GM23338 (cell line): ENCODE results near the gene ANKRD63. TPM values are rescaled to one million over a fixed set of nuclear protein-coding genes. Genes with fewer than 3 reads are reported as not detected.

Experiments
- ATAC-seq: fragments of 200-7000 bp; cut with Tn5 transposase; 3 replicates; pipeline ENCODE4 v1.9.1; 2020
- DNase-seq: peaks from one replicate; pipeline ENCODE4 v3.0.0-alpha.2; 2015; ENCODE audit warnings: low spot score
- H2AFZ ChIP-seq: fragments of 200-600 bp; sonication (generic); 2 replicates; pipeline ENCODE4 v1.8.0; 2016; ENCODE audit warnings: antibody characterized with exemption, mild to moderate bottlenecking, moderate library complexity
- H3F3A ChIP-seq: fragments of 200-600 bp; sonication (generic); replicated peaks from 2 replicates; pipeline ENCODE4 v1.8.0; 2017; ENCODE audit warnings: antibody characterized with exemption, mixed run types, low read depth
- H3K27ac ChIP-seq: fragments of 200-600 bp; sonication (generic); 2 replicates; pipeline ENCODE4 v1.6.1; 2016; ENCODE audit warnings: low read depth
- H3K27me3 ChIP-seq: fragments of 200-600 bp; sonication (generic); 2 replicates; pipeline ENCODE4 v1.8.0; 2016; ENCODE audit warnings: mild to moderate bottlenecking, mixed run types, moderate library complexity; ENCODE audit not compliant: insufficient read depth
- H3K36me3 ChIP-seq: fragments of 200-600 bp; sonication (generic); 2 replicates; pipeline ENCODE4 v1.8.0; 2016; ENCODE audit warnings: mild to moderate bottlenecking; ENCODE audit not compliant: insufficient read depth
- H3K4me1 ChIP-seq: fragments of 200-600 bp; sonication (generic); 2 replicates; pipeline ENCODE4 v1.8.0; 2016; ENCODE audit warnings: mild to moderate bottlenecking, moderate library complexity; ENCODE audit not compliant: insufficient read depth
- H3K4me2 ChIP-seq: fragments of 200-600 bp; sonication (generic); 2 replicates; pipeline ENCODE4 v1.7.1; 2017; ENCODE audit warnings: mixed run types
- H3K4me3 ChIP-seq: fragments of 200-600 bp; sonication (generic); 2 replicates; pipeline ENCODE4 v1.6.1; 2016; ENCODE audit warnings: mixed run types
- H3K79me2 ChIP-seq: fragments of 200-600 bp; sonication (generic); replicated peaks from 2 replicates; pipeline ENCODE4 v1.8.0; 2017; ENCODE audit warnings: mild to moderate bottlenecking; ENCODE audit not compliant: insufficient read depth
- H3K9me2 ChIP-seq: fragments of 200-600 bp; sonication (generic); 2 replicates; pipeline ENCODE4 v1.8.0; 2017; ENCODE audit not compliant: insufficient read depth
- H4K20me1 ChIP-seq: fragments of 200-600 bp; sonication (generic); replicated peaks from 2 replicates; pipeline ENCODE4 v1.8.0; 2017; ENCODE audit warnings: mild to moderate bottlenecking; ENCODE audit not compliant: insufficient read depth
- H3K27ac Mint-ChIP-seq: 2 replicates; pipeline ENCODE4 v1.8.0; 2020; ENCODE audit warnings: inconsistent platforms, mild to moderate bottlenecking, moderate library complexity, mixed read lengths
- H3K27me3 Mint-ChIP-seq: 3 replicates; pipeline ENCODE4 v1.8.0; 2022; ENCODE audit warnings: low read depth, mild to moderate bottlenecking, moderate library complexity, mixed read lengths, inconsistent platforms; ENCODE audit not compliant: insufficient read depth, poor library complexity
- H3K36me3 Mint-ChIP-seq: 3 replicates; pipeline ENCODE4 v1.8.0; 2021; ENCODE audit warnings: low read depth, mild to moderate bottlenecking, inconsistent platforms, moderate library complexity, mixed read lengths
- H3K4me1 Mint-ChIP-seq: 3 replicates; pipeline ENCODE4 v1.8.0; 2020; ENCODE audit warnings: mild to moderate bottlenecking, inconsistent platforms, mixed read lengths
- H3K4me3 Mint-ChIP-seq: 3 replicates; pipeline ENCODE4 v1.8.0; 2021; ENCODE audit warnings: moderate library complexity, mild to moderate bottlenecking, inconsistent platforms, mixed read lengths
- H3K9me3 Mint-ChIP-seq: 3 replicates; pipeline ENCODE4 v1.8.0; 2020; ENCODE audit warnings: moderate library complexity, mild to moderate bottlenecking, inconsistent platforms, mixed read lengths
- EZH2 ChIP-seq: fragments of 200-600 bp; sonication (generic); IDR thresholded peaks from one replicate; pipeline ENCODE4 v1.8.0; 2017; ENCODE audit warnings: antibody characterized with exemption, mild to moderate bottlenecking, low read depth; ENCODE audit not compliant: unreplicated experiment
- JUNB ChIP-seq: IDR thresholded peaks from one replicate; pipeline ENCODE4 v1.6.1; 2016; ENCODE audit warnings: antibody characterized with exemption; ENCODE audit not compliant: unreplicated experiment
- NANOG ChIP-seq: IDR thresholded peaks from 2 replicates; pipeline ENCODE4 v1.6.1; 2016; ENCODE audit warnings: antibody characterized with exemption, borderline replicate concordance
- POLR2AphosphoS5 ChIP-seq: IDR thresholded peaks from 2 replicates; pipeline ENCODE4 v1.6.1; 2016; ENCODE audit warnings: antibody characterized with exemption, low read depth
- STAT1 ChIP-seq: IDR thresholded peaks from one replicate; pipeline ENCODE4 v1.6.1; 2016; ENCODE audit warnings: antibody characterized with exemption; ENCODE audit not compliant: unreplicated experiment
- ZNF114 ChIP-seq: fragments of 250-450 bp; sonication (Bioruptor Pico); IDR thresholded peaks from 2 replicates; pipeline ENCODE4 v1.5.0; 2020; ENCODE audit warnings: mild to moderate bottlenecking, moderate library complexity
- polyA plus RNA-seq: library from polyadenylated mRNA; unstranded; fragments of >200 nt; fragmentation: Nextera tagmentation; extraction: Ambion mirVana; gene quantifications from 2 replicates; pipeline ENCODE4 v1.2.1, GENCODE V29; 2016
- total RNA-seq: library from RNA; depleted of rRNA; stranded (reverse); fragments of >200 nt; shearing (Covaris generic); gene quantifications from 2 replicates; pipeline ENCODE4 v1.2.3, GENCODE V29; 2014
- TF ChIP-seq, protein P1 (sequence below), 2 experiments: fragments of 200-600 bp in 1 of 2; sonication (generic) in 1 of 2; conservative IDR thresholded peaks; 2 replicates each; pipeline versions ENCODE4 v1.5.1 to v1.6.1; 2016 to 2017; ENCODE audit warnings: antibody characterized with exemption in 2 of 2, low read depth in 2 of 2, mild to moderate bottlenecking in 2 of 2, moderate library complexity in 1 of 2
- TF ChIP-seq, protein P2 (sequence below): IDR thresholded peaks from one replicate; pipeline ENCODE4 v1.6.1; 2018; ENCODE audit warnings: antibody characterized with exemption; ENCODE audit not compliant: unreplicated experiment

The ANKRD63 gene
- total and polyA plus RNA-seq, 2 experiments from 2014 or later = 0.59 TPM; not detected in 1

DNA sequence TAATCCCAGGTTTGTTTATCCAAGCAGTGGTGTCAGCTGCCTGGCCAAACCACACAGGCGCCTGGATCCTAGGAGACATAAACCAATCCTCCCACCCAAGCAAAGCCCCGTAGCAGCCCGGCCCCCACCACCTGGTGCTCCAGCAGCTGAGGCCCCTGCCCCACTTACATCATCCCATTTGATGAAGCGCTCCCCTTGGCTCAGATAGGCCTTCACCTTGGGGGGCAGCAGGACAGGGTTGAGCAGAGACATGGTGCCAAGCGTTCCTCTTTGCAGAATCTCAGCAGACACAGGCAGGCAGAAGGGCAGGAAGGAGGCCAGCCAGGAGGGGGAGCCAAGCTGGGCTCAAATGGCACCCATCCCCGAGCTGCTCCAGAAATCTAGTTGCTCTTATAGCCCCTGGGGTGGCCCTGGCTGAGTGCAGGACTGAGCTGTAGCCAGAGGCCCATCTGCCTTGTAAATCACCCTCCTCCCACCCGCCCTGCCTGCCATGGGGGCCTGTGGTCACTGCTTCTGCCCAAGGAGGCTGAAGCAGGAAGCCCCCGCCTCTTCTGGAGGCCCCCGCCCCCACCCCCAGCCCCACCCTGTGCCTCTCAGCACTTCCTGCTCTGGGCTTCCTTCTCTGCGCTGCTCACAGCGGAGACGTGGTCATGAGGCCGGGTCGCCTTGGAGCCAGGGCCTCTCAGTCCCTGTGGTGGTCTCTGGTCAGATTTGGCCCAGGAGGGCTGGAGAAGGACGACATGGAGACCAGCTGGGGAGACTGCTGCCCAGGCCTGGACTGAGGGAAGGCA lies 24.8 kb upstream of the ANKRD63 start, which contains the start of gene PLCB2:
Gene PLCB2 (minus strand): TSS at position 515 of the 791 bp plus-strand sequence. CDS start 263 bp downstream, at position 252.
- no peaks in the 10 kb centered on the region for H4K20me1 ChIP-seq
- Mint-ChIP-seq H3K27me3 (peaks cover 23% of the 10 kb centered on the region), H3K4me3 (no peak within 1 kb of the TSS), H3K4me1 (peaks cover 31% of the 10 kb centered on the region), H3K9me3 (no peaks in the 10 kb centered on the region; the same call in 2 of the 3 replicates), H3K36me3 (no peaks in the 10 kb centered on the region), H3K27ac (no peak within 1 kb of the TSS)
- H3K27me3 ChIP-seq = peaks cover 3% of the 10 kb centered on the region; the same call in 1 of the 2 replicates
- peak; percentile 68 for DNase-seq
- no peak within 1 kb of the TSS for H3K27ac ChIP-seq
- H3F3A ChIP-seq = 0 out of 2 replicates have a peak, but pooled peaks cover 5% of the 10 kb centered on the region
- H3K79me2 ChIP-seq = no peaks in the 10 kb centered on the region
- peak within 1 kb of the TSS; percentile 93 for H2AFZ ChIP-seq
- H3K4me1 ChIP-seq = peaks cover 29% of the 10 kb centered on the region
- H3K4me3 ChIP-seq = peak within 1 kb of the TSS; percentile 40; the same call in 1 of the 2 replicates
- H3K9me2 ChIP-seq = no peaks in the 10 kb centered on the region
- peak within 1 kb of the TSS; percentile 73 for H3K4me2 ChIP-seq
- TF ChIP-seq, protein P1, sequence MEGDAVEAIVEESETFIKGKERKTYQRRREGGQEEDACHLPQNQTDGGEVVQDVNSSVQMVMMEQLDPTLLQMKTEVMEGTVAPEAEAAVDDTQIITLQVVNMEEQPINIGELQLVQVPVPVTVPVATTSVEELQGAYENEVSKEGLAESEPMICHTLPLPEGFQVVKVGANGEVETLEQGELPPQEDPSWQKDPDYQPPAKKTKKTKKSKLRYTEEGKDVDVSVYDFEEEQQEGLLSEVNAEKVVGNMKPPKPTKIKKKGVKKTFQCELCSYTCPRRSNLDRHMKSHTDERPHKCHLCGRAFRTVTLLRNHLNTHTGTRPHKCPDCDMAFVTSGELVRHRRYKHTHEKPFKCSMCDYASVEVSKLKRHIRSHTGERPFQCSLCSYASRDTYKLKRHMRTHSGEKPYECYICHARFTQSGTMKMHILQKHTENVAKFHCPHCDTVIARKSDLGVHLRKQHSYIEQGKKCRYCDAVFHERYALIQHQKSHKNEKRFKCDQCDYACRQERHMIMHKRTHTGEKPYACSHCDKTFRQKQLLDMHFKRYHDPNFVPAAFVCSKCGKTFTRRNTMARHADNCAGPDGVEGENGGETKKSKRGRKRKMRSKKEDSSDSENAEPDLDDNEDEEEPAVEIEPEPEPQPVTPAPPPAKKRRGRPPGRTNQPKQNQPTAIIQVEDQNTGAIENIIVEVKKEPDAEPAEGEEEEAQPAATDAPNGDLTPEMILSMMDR (conservative IDR thresholded peaks at IDR 0.05; ENCODE audit: low read depth in 2 of 2) = peak; percentile 45 to 55
- TF ChIP-seq EZH2 = no peak
- H3K36me3 ChIP-seq = no peaks in the 10 kb centered on the region
- ATAC-seq = peak; percentile 61

DNA sequence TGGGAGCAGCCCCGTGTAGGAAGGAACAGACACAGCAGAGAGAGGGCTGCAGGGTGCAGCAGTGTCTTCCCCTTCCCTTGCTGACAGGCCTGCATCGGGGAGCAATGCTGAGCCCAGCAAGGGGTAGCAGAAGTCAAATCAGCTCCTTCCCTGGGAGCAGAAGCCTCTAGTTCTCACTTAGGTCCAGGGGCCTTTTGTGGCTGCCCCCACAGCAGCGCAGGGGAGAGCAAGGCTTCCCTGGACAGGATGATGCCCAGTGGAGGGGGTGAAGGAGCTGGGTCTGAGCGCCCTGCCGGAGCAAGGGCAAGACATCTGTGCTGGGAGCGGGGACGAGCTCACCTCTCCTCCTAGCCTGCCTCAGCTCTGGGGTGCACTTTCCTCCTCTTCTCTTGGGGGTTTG lies 24.0 kb upstream of the ANKRD63 start:
- H3K4me1 Mint-ChIP-seq = peaks cover 33% of the 10 kb centered on the region
- Histone ChIP-seq H3K4me3 (no peak overlapping the region; the same call in 1 of the 2 replicates), H3K36me3 (no peaks in the 10 kb centered on the region), H3K4me2 (peak overlapping the region; percentile 73; the same call in 1 of the 2 replicates), H3K79me2 (no peaks in the 10 kb centered on the region), H3K9me2 (no peaks in the 10 kb centered on the region), H3K27ac (no peak overlapping the region), H4K20me1 (no peaks in the 10 kb centered on the region), H3K27me3 (peaks cover 3% of the 10 kb centered on the region; the same call in 1 of the 2 replicates), H2AFZ (peak overlapping the region; percentile 66; the same call in 1 of the 2 replicates), H3K4me1 (peaks cover 30% of the 10 kb centered on the region), H3F3A (0 out of 2 replicates have a peak, but pooled peaks cover 5% of the 10 kb centered on the region)
- peaks cover 27% of the 10 kb centered on the region for H3K27me3 Mint-ChIP-seq
- no peaks in the 10 kb centered on the region for H3K36me3 Mint-ChIP-seq
- H3K4me3 Mint-ChIP-seq = no peak overlapping the region
- TF ChIP-seq, protein P2, sequence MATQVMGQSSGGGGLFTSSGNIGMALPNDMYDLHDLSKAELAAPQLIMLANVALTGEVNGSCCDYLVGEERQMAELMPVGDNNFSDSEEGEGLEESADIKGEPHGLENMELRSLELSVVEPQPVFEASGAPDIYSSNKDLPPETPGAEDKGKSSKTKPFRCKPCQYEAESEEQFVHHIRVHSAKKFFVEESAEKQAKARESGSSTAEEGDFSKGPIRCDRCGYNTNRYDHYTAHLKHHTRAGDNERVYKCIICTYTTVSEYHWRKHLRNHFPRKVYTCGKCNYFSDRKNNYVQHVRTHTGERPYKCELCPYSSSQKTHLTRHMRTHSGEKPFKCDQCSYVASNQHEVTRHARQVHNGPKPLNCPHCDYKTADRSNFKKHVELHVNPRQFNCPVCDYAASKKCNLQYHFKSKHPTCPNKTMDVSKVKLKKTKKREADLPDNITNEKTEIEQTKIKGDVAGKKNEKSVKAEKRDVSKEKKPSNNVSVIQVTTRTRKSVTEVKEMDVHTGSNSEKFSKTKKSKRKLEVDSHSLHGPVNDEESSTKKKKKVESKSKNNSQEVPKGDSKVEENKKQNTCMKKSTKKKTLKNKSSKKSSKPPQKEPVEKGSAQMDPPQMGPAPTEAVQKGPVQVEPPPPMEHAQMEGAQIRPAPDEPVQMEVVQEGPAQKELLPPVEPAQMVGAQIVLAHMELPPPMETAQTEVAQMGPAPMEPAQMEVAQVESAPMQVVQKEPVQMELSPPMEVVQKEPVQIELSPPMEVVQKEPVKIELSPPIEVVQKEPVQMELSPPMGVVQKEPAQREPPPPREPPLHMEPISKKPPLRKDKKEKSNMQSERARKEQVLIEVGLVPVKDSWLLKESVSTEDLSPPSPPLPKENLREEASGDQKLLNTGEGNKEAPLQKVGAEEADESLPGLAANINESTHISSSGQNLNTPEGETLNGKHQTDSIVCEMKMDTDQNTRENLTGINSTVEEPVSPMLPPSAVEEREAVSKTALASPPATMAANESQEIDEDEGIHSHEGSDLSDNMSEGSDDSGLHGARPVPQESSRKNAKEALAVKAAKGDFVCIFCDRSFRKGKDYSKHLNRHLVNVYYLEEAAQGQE = no peak
- TF ChIP-seq JUNB (no peak), NANOG (no peak), EZH2 (no peak), ZNF114 (CRISPR knock-in tag) (no peak), STAT1 (no peak), POLR2AphosphoS5 (no peak)
- TF ChIP-seq, protein P1 (conservative IDR thresholded peaks at IDR 0.05; ENCODE audit: low read depth in 2 of 2) = no peak
- DNase-seq (no peak), ATAC-seq (peak; percentile 14)
- H3K9me3 Mint-ChIP-seq = no peaks in the 10 kb centered on the region; the same call in 2 of the 3 replicates
- no peak overlapping the region for H3K27ac Mint-ChIP-seq
